Measurements from ENCODE around the gene DSN1.

- no peak for TF ChIP-seq CREB1 (IDR thresholded peaks at IDR 0.05; ENCODE audit: low read depth)
- TF ChIP-seq REST (IDR thresholded peaks at IDR 0.05; ENCODE audit: low read depth), result no peak
- TF ChIP-seq CEBPB (IDR thresholded peaks at IDR 0.05), result no peak
- no peak for TF ChIP-seq MAX (IDR thresholded peaks at IDR 0.05)
- TF ChIP-seq RAD21 (IDR thresholded peaks at IDR 0.05; ENCODE audit: low read depth), result no peak
- no peak for TF ChIP-seq USF1 (IDR thresholded peaks at IDR 0.05)
- no peak for TF ChIP-seq EP300 (IDR thresholded peaks at IDR 0.05; ENCODE audit: borderline replicate concordance)
- TF ChIP-seq TEAD4 (IDR thresholded peaks at IDR 0.05), result no peak
- no peak for TF ChIP-seq YY1 (IDR thresholded peaks at IDR 0.05; ENCODE audit: low read depth)
- no peak for TF ChIP-seq FOXM1 (IDR thresholded peaks at IDR 0.05; ENCODE audit: borderline replicate concordance, low read depth)
These were observed 15.3 kb downstream of the DSN1 start for GRCh38 chr20:36758276-36758675.
